Liver (tissue), 9 donors: ENCODE results near the gene ISCA1. TPM values are rescaled to one million over a fixed set of nuclear protein-coding genes. Genes with fewer than 3 reads are reported as not detected.

Source experiments
- DNase-seq: peaks from one replicate; pipeline ENCODE4 v3.0.0-alpha.2; 2017; ENCODE audit warnings: low spot score
- H3K27ac ChIP-seq, 2 donors: one replicate each; pipeline ENCODE4 v1.7.0; 2013; ENCODE audit warnings: inconsistent platforms in 2 of 2, low read length in 2 of 2, control low read depth in 1 of 2, low read depth in 1 of 2, mild to moderate bottlenecking in 1 of 2
- H3K27me3 ChIP-seq, 4 donors: one replicate each; pipeline versions ENCODE4 v1.6.1 to v1.7.0; 2013; ENCODE audit warnings: low read length in 3 of 4, inconsistent platforms in 1 of 4, mild to moderate bottlenecking in 1 of 4, moderate library complexity in 1 of 4; ENCODE audit not compliant: control insufficient read depth in 4 of 4, insufficient read depth in 4 of 4
- H3K36me3 ChIP-seq, 4 donors: one replicate each; pipeline versions ENCODE4 v1.6.1 to v1.7.0; 2013; ENCODE audit warnings: low read length in 3 of 4, mild to moderate bottlenecking in 3 of 4, low read depth in 1 of 4, moderate library complexity in 1 of 4; ENCODE audit not compliant: control insufficient read depth in 4 of 4, insufficient read depth in 3 of 4
- H3K4me1 ChIP-seq, 4 donors: one replicate each; pipeline versions ENCODE4 v1.6.1 to v1.7.0; 2013; ENCODE audit warnings: low read length in 3 of 4, mild to moderate bottlenecking in 3 of 4, moderate library complexity in 1 of 4; ENCODE audit not compliant: control insufficient read depth in 4 of 4, insufficient read depth in 4 of 4
- H3K4me3 ChIP-seq, 3 donors: one replicate each; pipeline versions ENCODE4 v1.6.1 to v1.7.0; 2013; ENCODE audit warnings: low read length in 3 of 3, control low read depth in 1 of 3, low read depth in 1 of 3, mild to moderate bottlenecking in 1 of 3
- H3K9ac ChIP-seq, 2 donors: one replicate each; pipeline ENCODE4 v1.7.0; 2013; ENCODE audit warnings: low read length in 2 of 2, mild to moderate bottlenecking in 2 of 2, moderate library complexity in 2 of 2, control low read depth in 1 of 2, low read depth in 1 of 2
- H3K9me3 ChIP-seq, 4 donors: one replicate each; pipeline versions ENCODE4 v1.6.1 to v1.7.0; 2013; ENCODE audit warnings: low read length in 3 of 4; ENCODE audit not compliant: control insufficient read depth in 4 of 4
- CTCF ChIP-seq: fragments of 150-350 bp; IDR thresholded peaks from 2 replicates; pipeline ENCODE4 v1.5.1; 2017; ENCODE audit warnings: improper control_type of control experiment, low read depth, low read length; ENCODE audit not compliant: missing input control
- EGR1 ChIP-seq, 2 donors: IDR thresholded peaks; 2 replicates each; pipeline ENCODE4 v1.6.1; 2016 to 2018; ENCODE audit warnings: antibody characterized with exemption in 2 of 2, low read depth in 2 of 2
- FOXA1 ChIP-seq: IDR thresholded peaks from 2 replicates; pipeline ENCODE4 v1.6.1; 2016; ENCODE audit warnings: antibody characterized with exemption
- FOXA2 ChIP-seq: IDR thresholded peaks from 2 replicates; pipeline ENCODE4 v1.6.1; 2016; ENCODE audit warnings: antibody characterized with exemption
- GABPA ChIP-seq, 2 donors: IDR thresholded peaks in 1 of 2; conservative IDR thresholded peaks in 1 of 2; 2 replicates each; pipeline ENCODE4 v1.6.1; 2016; ENCODE audit warnings: antibody characterized with exemption in 2 of 2, mild to moderate bottlenecking in 1 of 2, moderate library complexity in 1 of 2
- HNF4A ChIP-seq, 2 donors: conservative IDR thresholded peaks; 2 replicates each; pipeline ENCODE4 v1.6.1; 2016; ENCODE audit warnings: antibody characterized with exemption in 2 of 2, mild to moderate bottlenecking in 2 of 2
- HNF4G ChIP-seq: IDR thresholded peaks from 2 replicates; pipeline ENCODE4 v1.6.1; 2016; ENCODE audit warnings: antibody characterized with exemption
- JUND ChIP-seq, 2 donors: IDR thresholded peaks; 2 replicates each; pipeline ENCODE4 v1.6.1; 2016; ENCODE audit warnings: antibody characterized with exemption in 2 of 2
- NR2F2 ChIP-seq: IDR thresholded peaks from 2 replicates; pipeline ENCODE4 v1.6.1; 2016; ENCODE audit warnings: antibody characterized with exemption
- RAD21 ChIP-seq, 2 donors: IDR thresholded peaks; 2 replicates each; pipeline ENCODE4 v1.6.1; 2016; ENCODE audit warnings: antibody characterized with exemption in 2 of 2, mild to moderate bottlenecking in 2 of 2
- RXRA ChIP-seq, 2 donors: IDR thresholded peaks; 2 replicates each; pipeline ENCODE4 v1.6.1; 2017 to 2018; ENCODE audit warnings: antibody characterized with exemption in 2 of 2, mild to moderate bottlenecking in 1 of 2
- SP1 ChIP-seq: IDR thresholded peaks from 2 replicates; pipeline ENCODE4 v1.6.1; 2018; ENCODE audit warnings: antibody characterized with exemption, mild to moderate bottlenecking
- TAF1 ChIP-seq: conservative IDR thresholded peaks from 2 replicates; pipeline ENCODE4 v1.6.1; 2016; ENCODE audit warnings: antibody characterized with exemption, mild to moderate bottlenecking
- YY1 ChIP-seq: IDR thresholded peaks from 2 replicates; pipeline ENCODE4 v1.6.1; 2016; ENCODE audit warnings: antibody characterized with exemption, mild to moderate bottlenecking
- ZBTB33 ChIP-seq: IDR thresholded peaks from 2 replicates; pipeline ENCODE4 v1.6.1; 2016; ENCODE audit warnings: antibody characterized with exemption
- WGBS: extraction: QIAGEN DNeasy Blood & Tissue Kit; methylation state at CpG from one replicate; pipeline ENCODE4 v1.1.7; 2013; 5-methylcytosine and 5-hydroxymethylcytosine counted together
- polyA plus RNA-seq, 2 donors: library from polyadenylated mRNA; stranded (reverse) in 1 of 2; unstranded in 1 of 2; fragments of 200-250 nt in 1 of 2; fragments of >200 nt in 1 of 2; fragmentation: Nextera tagmentation in 1 of 2; extraction: Ambion mirVana in 1 of 2; gene quantifications; one replicate each; pipeline versions ENCODE4 v1.2.1 to v1.2.3, GENCODE V29; 2013 to 2015
- total RNA-seq, 2 donors: library from RNA; depleted of rRNA; stranded (reverse); fragments of >200 nt; gene quantifications; one replicate each; pipeline ENCODE4 v1.2.3, GENCODE V29; 2014
- TF ChIP-seq, protein P1 (sequence below): IDR thresholded peaks from 2 replicates; pipeline ENCODE4 v1.6.1; 2016; ENCODE audit warnings: antibody characterized with exemption, mild to moderate bottlenecking
- TF ChIP-seq, protein P2 (sequence below): IDR thresholded peaks from 2 replicates; pipeline ENCODE4 v1.6.1; 2016; ENCODE audit warnings: antibody characterized with exemption
- TF ChIP-seq, protein P3 (sequence below): IDR thresholded peaks from 2 replicates; pipeline ENCODE4 v1.6.1; 2016; ENCODE audit warnings: antibody characterized with exemption
- donor health status: healthy.
- donor health status: healthy.
- donor health status: healthy.
- donor health status: healthy.
- donor health status: healthy.

Gene ISCA1
- total and polyA plus RNA-seq, 4 donors: 26.6 to 43.2 (median 27.8) TPM

GRCh38 chr9:86321373-86321772 is 39.0 kb upstream of the ISCA1 start:
- DNase-seq: no peak
- no peak overlapping the region for H3K27ac ChIP-seq
- H3K9ac ChIP-seq: no peak overlapping the region
- no peaks in the 10 kb centered on the region for H3K27me3 ChIP-seq
- H3K36me3 ChIP-seq: peaks cover 16 to 89% (median 79%) of the 10 kb centered on the region in 4 donors
- TF ChIP-seq EGR1 (IDR thresholded peaks at IDR 0.05; ENCODE audit: low read depth in 2 of 2): no peak
- no peak for TF ChIP-seq RAD21 (IDR thresholded peaks at IDR 0.05)
- no peak for TF ChIP-seq SP1
- no peak for TF ChIP-seq HNF4G
- TF ChIP-seq, protein P1, sequence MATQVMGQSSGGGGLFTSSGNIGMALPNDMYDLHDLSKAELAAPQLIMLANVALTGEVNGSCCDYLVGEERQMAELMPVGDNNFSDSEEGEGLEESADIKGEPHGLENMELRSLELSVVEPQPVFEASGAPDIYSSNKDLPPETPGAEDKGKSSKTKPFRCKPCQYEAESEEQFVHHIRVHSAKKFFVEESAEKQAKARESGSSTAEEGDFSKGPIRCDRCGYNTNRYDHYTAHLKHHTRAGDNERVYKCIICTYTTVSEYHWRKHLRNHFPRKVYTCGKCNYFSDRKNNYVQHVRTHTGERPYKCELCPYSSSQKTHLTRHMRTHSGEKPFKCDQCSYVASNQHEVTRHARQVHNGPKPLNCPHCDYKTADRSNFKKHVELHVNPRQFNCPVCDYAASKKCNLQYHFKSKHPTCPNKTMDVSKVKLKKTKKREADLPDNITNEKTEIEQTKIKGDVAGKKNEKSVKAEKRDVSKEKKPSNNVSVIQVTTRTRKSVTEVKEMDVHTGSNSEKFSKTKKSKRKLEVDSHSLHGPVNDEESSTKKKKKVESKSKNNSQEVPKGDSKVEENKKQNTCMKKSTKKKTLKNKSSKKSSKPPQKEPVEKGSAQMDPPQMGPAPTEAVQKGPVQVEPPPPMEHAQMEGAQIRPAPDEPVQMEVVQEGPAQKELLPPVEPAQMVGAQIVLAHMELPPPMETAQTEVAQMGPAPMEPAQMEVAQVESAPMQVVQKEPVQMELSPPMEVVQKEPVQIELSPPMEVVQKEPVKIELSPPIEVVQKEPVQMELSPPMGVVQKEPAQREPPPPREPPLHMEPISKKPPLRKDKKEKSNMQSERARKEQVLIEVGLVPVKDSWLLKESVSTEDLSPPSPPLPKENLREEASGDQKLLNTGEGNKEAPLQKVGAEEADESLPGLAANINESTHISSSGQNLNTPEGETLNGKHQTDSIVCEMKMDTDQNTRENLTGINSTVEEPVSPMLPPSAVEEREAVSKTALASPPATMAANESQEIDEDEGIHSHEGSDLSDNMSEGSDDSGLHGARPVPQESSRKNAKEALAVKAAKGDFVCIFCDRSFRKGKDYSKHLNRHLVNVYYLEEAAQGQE: no peak
- no peak for TF ChIP-seq GABPA (IDR thresholded peaks at IDR 0.05 in 1 of 2, conservative IDR thresholded peaks at IDR 0.05 in 1 of 2)
- no peak for TF ChIP-seq YY1
- no peak for TF ChIP-seq TAF1
- TF ChIP-seq JUND (IDR thresholded peaks at IDR 0.05): no peak
- no peak for TF ChIP-seq NR2F2
- no peak for TF ChIP-seq RXRA (IDR thresholded peaks at IDR 0.05)
- TF ChIP-seq FOXA2: no peak
- TF ChIP-seq, protein P2, sequence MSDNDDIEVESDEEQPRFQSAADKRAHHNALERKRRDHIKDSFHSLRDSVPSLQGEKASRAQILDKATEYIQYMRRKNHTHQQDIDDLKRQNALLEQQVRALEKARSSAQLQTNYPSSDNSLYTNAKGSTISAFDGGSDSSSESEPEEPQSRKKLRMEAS: no peak
- TF ChIP-seq CTCF: no peak
- no peak for TF ChIP-seq FOXA1
- TF ChIP-seq ZBTB33: no peak
- TF ChIP-seq, protein P3, sequence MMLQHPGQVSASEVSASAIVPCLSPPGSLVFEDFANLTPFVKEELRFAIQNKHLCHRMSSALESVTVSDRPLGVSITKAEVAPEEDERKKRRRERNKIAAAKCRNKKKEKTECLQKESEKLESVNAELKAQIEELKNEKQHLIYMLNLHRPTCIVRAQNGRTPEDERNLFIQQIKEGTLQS: no peak
- H3K4me1 ChIP-seq: peaks cover 0 to 1% (median 0%) of the 10 kb centered on the region in 4 donors
- H3K4me3 ChIP-seq: no peak overlapping the region
- WGBS: 91% methylated on average over 5 of the region's 5 CpGs
- H3K9me3 ChIP-seq: no peaks in the 10 kb centered on the region

DNA sequence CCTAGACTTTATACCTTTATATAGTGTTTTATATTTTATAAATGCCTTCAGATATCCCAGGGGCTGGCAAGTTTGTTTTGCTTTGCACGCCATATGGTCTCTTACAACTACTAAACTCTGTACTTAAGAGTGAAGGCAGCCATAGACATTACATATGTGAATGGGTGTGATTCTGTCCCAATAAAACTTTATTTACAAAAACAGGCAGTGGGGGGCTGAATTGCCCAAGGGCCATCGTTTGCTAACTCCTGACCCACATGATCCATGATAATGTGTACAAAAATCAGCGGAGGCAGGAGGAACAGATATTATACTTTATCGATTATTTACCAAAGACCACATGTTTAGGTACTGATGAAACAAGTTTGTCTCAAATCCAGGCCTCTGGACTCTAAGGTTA is 35.8 kb upstream of the ISCA1 start:
- H3K27ac ChIP-seq: no peak overlapping the region
- H3K36me3 ChIP-seq: peaks cover 11 to 90% (median 72%) of the 10 kb centered on the region in 4 donors
- DNase-seq: no peak
- no peaks in the 10 kb centered on the region for H3K27me3 ChIP-seq
- H3K9me3 ChIP-seq: no peaks in the 10 kb centered on the region
- no peak overlapping the region for H3K9ac ChIP-seq
- peaks cover 0 to 1% (median 0%) of the 10 kb centered on the region in 4 donors for H3K4me1 ChIP-seq
- 94% methylated on average over 4 of the region's 4 CpGs for WGBS
- TF ChIP-seq, protein P3: no peak
- TF ChIP-seq, protein P2: no peak
- TF ChIP-seq EGR1 (IDR thresholded peaks at IDR 0.05; ENCODE audit: low read depth in 2 of 2): no peak
- no peak for TF ChIP-seq FOXA1
- TF ChIP-seq GABPA (IDR thresholded peaks at IDR 0.05 in 1 of 2, conservative IDR thresholded peaks at IDR 0.05 in 1 of 2): no peak
- TF ChIP-seq SP1: no peak
- no peak for TF ChIP-seq TAF1
- no peak for TF ChIP-seq HNF4G
- no peak for TF ChIP-seq HNF4A (conservative IDR thresholded peaks at IDR 0.05)
- no peak overlapping the region for H3K4me3 ChIP-seq
